IPS-18c (cell line): Measurements from ENCODE around the gene ARHGAP4.

Source experiments
- H3K4me3 ChIP-seq: 2 replicates; pipeline ENCODE4 v1.7.0; 2013; ENCODE audit warnings: low read depth, mild to moderate bottlenecking, low read length, moderate library complexity; ENCODE audit not compliant: insufficient read depth
- H3K9me3 ChIP-seq: one replicate; pipeline ENCODE4 v1.6.1; 2013; ENCODE audit warnings: mild to moderate bottlenecking, low read length, moderate library complexity; ENCODE audit not compliant: control insufficient read depth, insufficient read depth

ARHGAP4 gene

GRCh38 chrX:153921511-153922446 lies 4.3 kb downstream of the ARHGAP4 start:
- H3K9me3 ChIP-seq = peaks cover 15% of the 10 kb centered on the region
- H3K4me3 ChIP-seq = no peak overlapping the region

GRCh38 chrX:153921070-153921469 lies 5.0 kb downstream of the ARHGAP4 start:
- Histone ChIP-seq H3K9me3 (peaks cover 15% of the 10 kb centered on the region), H3K4me3 (no peak overlapping the region)

GRCh38 chrX:153920546-153920945 lies 5.5 kb downstream of the ARHGAP4 start:
- Histone ChIP-seq H3K9me3 (peaks cover 15% of the 10 kb centered on the region), H3K4me3 (no peak overlapping the region)

- Histone ChIP-seq H3K9me3 (peaks cover 15% of the 10 kb centered on the region), H3K4me3 (no peak overlapping the region)
Observed at GRCh38 chrX:153919281-153919680, 6.8 kb downstream of the ARHGAP4 start.

- Histone ChIP-seq H3K9me3 (peaks cover 14% of the 10 kb centered on the region), H3K4me3 (no peak overlapping the region)
Observed at GRCh38 chrX:153917869-153918268, 8.2 kb downstream of the ARHGAP4 start.

- no peak overlapping the region for H3K4me3 ChIP-seq
Observed at GRCh38 chrX:153913701-153914100, 12.4 kb downstream of the ARHGAP4 start.

GRCh38 chrX:153913211-153913610 lies 12.9 kb downstream of the ARHGAP4 start:
- H3K4me3 ChIP-seq = no peak overlapping the region; the same call in 1 of the 2 replicates
- peaks cover 15% of the 10 kb centered on the region for H3K9me3 ChIP-seq

More at GRCh38 chrX:153913701-153914100, 12.4 kb downstream of the ARHGAP4 start:
- peaks cover 16% of the 10 kb centered on the region for H3K9me3 ChIP-seq

GRCh38 chrX:153911798-153912197 lies 14.3 kb downstream of the ARHGAP4 start:
- no peak overlapping the region for H3K4me3 ChIP-seq
- peaks cover 15% of the 10 kb centered on the region for H3K9me3 ChIP-seq

- Histone ChIP-seq H3K4me3 (no peak overlapping the region), H3K9me3 (peaks cover 18% of the 10 kb centered on the region)
Observed at GRCh38 chrX:153910446-153910845, 15.6 kb downstream of the ARHGAP4 start.

- Histone ChIP-seq H3K9me3 (peaks cover 18% of the 10 kb centered on the region), H3K4me3 (no peak overlapping the region)
Observed at GRCh38 chrX:153909980-153910360, 16.1 kb downstream of the ARHGAP4 start.

- peaks cover 18% of the 10 kb centered on the region for H3K9me3 ChIP-seq
- no peak overlapping the region for H3K4me3 ChIP-seq
Observed at GRCh38 chrX:153909024-153909979, 16.8 kb downstream of the ARHGAP4 start.

GRCh38 chrX:153908219-153908860 lies 17.7 kb downstream of the ARHGAP4 start:
- H3K9me3 ChIP-seq = peaks cover 19% of the 10 kb centered on the region
- H3K4me3 ChIP-seq = no peak overlapping the region

GRCh38 chrX:153907456-153907855 lies 18.6 kb downstream of the ARHGAP4 start:
- H3K9me3 ChIP-seq = peaks cover 19% of the 10 kb centered on the region
- H3K4me3 ChIP-seq = no peak overlapping the region

- peaks cover 23% of the 10 kb centered on the region for H3K9me3 ChIP-seq
- H3K4me3 ChIP-seq = no peak overlapping the region
Observed at GRCh38 chrX:153906126-153906917, 19.7 kb downstream of the ARHGAP4 start.

GRCh38 chrX:153905481-153906095 lies 20.5 kb downstream of the ARHGAP4 start:
- Histone ChIP-seq H3K4me3 (no peak overlapping the region), H3K9me3 (peaks cover 24% of the 10 kb centered on the region)
